PC-9 (cell line): ENCODE measurements around the gene VEPH1.

Source experiments
- EZH2 ChIP-seq: fragments of 200-600 bp; sonication (generic); IDR thresholded peaks from 2 replicates; pipeline ENCODE4 v1.8.0; 2017; ENCODE audit warnings: antibody characterized with exemption, low read depth
- TF ChIP-seq, protein P1 (sequence below): fragments of 200-600 bp; sonication (generic); conservative IDR thresholded peaks from 2 replicates; pipeline ENCODE4 v1.6.1; 2017; ENCODE audit warnings: mixed run types, antibody characterized with exemption, mild to moderate bottlenecking, moderate library complexity

- no peak for TF ChIP-seq EZH2
- TF ChIP-seq, protein P1, sequence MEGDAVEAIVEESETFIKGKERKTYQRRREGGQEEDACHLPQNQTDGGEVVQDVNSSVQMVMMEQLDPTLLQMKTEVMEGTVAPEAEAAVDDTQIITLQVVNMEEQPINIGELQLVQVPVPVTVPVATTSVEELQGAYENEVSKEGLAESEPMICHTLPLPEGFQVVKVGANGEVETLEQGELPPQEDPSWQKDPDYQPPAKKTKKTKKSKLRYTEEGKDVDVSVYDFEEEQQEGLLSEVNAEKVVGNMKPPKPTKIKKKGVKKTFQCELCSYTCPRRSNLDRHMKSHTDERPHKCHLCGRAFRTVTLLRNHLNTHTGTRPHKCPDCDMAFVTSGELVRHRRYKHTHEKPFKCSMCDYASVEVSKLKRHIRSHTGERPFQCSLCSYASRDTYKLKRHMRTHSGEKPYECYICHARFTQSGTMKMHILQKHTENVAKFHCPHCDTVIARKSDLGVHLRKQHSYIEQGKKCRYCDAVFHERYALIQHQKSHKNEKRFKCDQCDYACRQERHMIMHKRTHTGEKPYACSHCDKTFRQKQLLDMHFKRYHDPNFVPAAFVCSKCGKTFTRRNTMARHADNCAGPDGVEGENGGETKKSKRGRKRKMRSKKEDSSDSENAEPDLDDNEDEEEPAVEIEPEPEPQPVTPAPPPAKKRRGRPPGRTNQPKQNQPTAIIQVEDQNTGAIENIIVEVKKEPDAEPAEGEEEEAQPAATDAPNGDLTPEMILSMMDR: no peak
Measured at GRCh38 chr3:157381606-157382005, 121.6 kb downstream of the VEPH1 start.
